Activated T-helper 1 cell treated with anti-CD3 and anti-CD28 coated beads, Interleukin-12 subunit alpha, Interleukin-12 subunit beta, Interleukin-2, Interleukin-4 antibody, amounts not matched to agents 30 ng/mL and 10 ng/mL and 1 ng/mL, durations not matched to agents 14 hours and 24 hours and 36 hours (primary cell): Measurements from ENCODE around the gene TRIP10. TPM values are rescaled to one million over a fixed set of nuclear protein-coding genes. Genes with fewer than 3 reads are reported as not detected.
"Not testable (repeated sequence)": the region's sequence is repeated elsewhere in the genome, so short reads cannot be mapped to it uniquely, and the experiment has no call there.

ENCODE experiments used
- DNase-seq: peaks from one replicate; pipeline ENCODE4 v3.0.0; 2021; ENCODE audit warnings: low spot score
- H3K27ac Mint-ChIP-seq: one replicate; pipeline ENCODE4 v1.8.0; 2021; ENCODE audit warnings: mild to moderate bottlenecking, mixed read lengths
- H3K27me3 Mint-ChIP-seq: one replicate; pipeline ENCODE4 v1.8.0; 2022; ENCODE audit warnings: mild to moderate bottlenecking, moderate library complexity, mixed read lengths; ENCODE audit not compliant: insufficient read depth
- H3K36me3 Mint-ChIP-seq: one replicate; pipeline ENCODE4 v1.8.0; 2021; ENCODE audit warnings: low read depth, mixed read lengths
- H3K4me1 Mint-ChIP-seq: one replicate; pipeline ENCODE4 v1.8.0; 2021; ENCODE audit warnings: low read depth, mixed read lengths
- H3K4me3 Mint-ChIP-seq: one replicate; pipeline ENCODE4 v1.8.0; 2021; ENCODE audit warnings: mild to moderate bottlenecking, moderate library complexity, mixed read lengths
- H3K9me3 Mint-ChIP-seq: one replicate; pipeline ENCODE4 v1.8.0; 2021; ENCODE audit warnings: mixed read lengths
- intact Hi-C: fragments of 100-400 bp; cut with micrococcal nuclease; formaldehyde crosslinking; loops from one replicate; pipeline ENCODE4 v1.15.1; 2024
- total RNA-seq: library from RNA; stranded (reverse); gene quantifications from 2 replicates; pipeline ENCODE4 v1.2.3, GENCODE V29; 2022

The TRIP10 gene
- total RNA-seq, 1 donor from 2014 or later = 62.0 TPM

DNA sequence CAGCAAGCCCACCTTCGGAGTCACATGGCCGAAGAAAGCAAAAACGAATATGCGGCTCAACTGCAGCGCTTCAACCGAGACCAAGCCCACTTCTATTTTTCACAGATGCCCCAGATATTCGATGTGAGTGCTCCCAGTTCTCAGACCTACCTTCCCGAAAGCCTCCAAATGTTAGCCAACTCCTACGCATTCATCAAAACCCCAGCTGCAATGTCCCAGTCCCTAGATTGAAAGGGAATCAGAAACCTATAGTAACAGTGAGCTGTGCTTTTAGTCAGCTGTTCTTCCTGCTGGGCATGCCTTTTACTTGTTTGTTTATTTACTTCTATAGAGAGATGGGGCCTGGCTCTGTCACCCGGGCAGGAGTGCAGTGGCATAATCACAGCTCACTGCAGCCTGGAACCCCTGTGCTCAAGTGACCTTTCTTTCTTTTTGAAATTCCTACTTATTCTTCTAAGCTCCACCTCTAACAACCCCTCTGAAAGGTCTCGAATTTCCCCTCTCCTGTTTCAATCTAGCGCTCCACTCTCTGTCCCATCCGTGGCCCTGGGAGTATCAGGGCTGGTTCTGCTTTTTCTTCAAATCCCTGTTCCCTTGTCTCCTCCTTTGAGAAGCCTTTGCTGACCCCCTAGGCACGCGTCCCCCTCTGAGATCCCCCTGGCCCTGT is 4.4 kb downstream of the TRIP10 start:
- Mint-ChIP-seq H3K9me3 (no peaks in the 10 kb centered on the region), H3K4me3 (no peak overlapping the region), H3K36me3 (peaks cover 39% of the 10 kb centered on the region), H3K4me1 (peaks cover 18% of the 10 kb centered on the region), H3K27ac (peak overlapping the region; percentile 14), H3K27me3 (no peaks in the 10 kb centered on the region)
- no peak for DNase-seq
- intact Hi-C loops = no loop called here

DNA sequence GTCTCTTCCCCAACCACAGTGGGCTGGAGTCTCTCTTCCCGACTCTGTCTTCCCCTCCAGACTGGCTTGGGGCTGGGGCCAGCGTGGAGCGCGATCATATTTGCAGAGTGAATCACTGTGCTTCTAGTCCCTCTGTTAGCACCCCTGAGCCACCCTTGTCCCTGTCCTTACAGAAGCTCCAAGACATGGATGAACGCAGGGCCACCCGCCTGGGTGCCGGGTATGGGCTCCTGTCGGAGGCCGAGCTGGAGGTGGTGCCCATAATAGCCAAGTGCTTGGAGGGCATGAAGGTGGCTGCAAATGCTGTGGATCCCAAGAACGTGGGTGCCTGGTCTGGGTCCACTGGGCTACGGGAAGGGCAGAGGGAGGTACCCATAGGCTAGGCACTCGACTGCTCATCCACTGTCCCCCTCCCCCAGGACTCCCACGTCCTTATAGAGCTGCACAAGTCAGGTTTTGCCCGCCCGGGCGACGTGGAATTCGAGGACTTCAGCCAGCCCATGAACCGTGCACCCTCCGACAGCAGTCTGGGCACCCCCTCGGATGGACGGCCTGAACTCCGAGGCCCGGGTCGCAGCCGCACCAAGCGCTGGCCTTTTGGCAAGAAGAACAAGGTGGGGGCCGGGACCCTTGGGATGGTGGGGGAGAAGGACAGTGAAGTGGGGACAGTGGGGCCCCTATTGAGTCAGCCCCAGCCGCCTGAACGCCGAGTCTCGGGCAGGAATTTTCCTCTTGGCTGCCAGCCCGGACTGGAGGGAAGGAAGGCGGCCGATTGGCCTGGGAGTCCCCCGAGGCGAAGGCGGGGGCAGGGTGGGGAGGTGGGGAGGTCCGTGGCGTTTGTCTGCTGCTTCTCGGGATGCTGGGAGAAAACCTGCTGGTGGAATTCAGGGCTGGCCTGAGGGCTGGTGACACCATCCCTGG is 5.2 kb downstream of the TRIP10 start:
- Mint-ChIP-seq H3K36me3 (peaks cover 44% of the 10 kb centered on the region), H3K27me3 (no peaks in the 10 kb centered on the region), H3K9me3 (no peaks in the 10 kb centered on the region), H3K4me1 (peaks cover 12% of the 10 kb centered on the region), H3K27ac (no peak overlapping the region), H3K4me3 (no peak overlapping the region)
- intact Hi-C loops = no loop called here
- DNase-seq = no peak

DNA sequence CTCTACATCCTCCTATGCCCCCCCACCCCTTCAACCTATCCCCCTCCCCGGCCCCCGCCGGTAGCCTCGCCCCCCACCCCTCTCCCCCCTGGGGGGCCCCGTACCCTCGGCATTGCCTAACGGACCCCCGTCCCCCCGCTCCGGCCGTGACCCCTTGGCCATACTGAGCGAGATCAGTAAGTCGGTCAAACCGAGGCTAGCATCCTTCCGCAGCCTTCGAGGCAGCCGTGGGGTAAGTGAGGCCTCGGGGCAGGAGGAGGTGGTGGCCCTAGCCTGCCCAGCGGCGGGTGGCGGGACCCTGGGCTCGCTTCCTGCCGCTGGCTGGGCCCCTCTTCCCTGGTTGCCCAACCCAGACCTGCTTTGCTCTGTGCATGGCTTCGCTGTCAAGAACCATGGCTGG is 6.5 kb downstream of the TRIP10 start:
- Mint-ChIP-seq H3K27ac (no peak overlapping the region), H3K27me3 (no peaks in the 10 kb centered on the region), H3K4me1 (peaks cover 9% of the 10 kb centered on the region), H3K4me3 (no peak overlapping the region), H3K36me3 (peaks cover 47% of the 10 kb centered on the region), H3K9me3 (no peaks in the 10 kb centered on the region)
- DNase-seq = no peak
- intact Hi-C loops = no loop called here

DNA sequence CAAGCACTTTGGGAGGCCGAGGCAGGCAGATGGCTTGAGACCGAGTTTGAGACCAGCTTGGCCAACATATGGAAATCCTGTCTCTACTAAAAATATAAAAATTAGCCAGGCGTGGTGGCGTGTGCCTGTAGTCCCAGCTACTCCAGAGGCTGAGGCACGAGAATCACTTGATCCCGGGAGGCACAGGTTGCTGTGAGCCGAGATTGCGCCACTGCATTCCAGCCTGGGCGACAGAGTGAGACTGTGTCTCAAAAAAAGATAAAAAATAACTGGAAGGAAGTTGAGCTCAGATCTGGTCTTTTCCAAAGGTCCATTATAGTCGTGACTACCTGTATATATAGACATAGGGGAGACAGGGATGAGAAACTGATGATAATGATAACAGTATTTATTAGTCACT is 9.1 kb downstream of the TRIP10 start:
- H3K27ac Mint-ChIP-seq, intact Hi-C loops, H3K27me3 Mint-ChIP-seq, H3K9me3 Mint-ChIP-seq, H3K4me3 Mint-ChIP-seq, H3K4me1 Mint-ChIP-seq, DNase-seq: not testable (repeated sequence)
- H3K36me3 Mint-ChIP-seq = peaks cover 46% of the 10 kb centered on the region

DNA sequence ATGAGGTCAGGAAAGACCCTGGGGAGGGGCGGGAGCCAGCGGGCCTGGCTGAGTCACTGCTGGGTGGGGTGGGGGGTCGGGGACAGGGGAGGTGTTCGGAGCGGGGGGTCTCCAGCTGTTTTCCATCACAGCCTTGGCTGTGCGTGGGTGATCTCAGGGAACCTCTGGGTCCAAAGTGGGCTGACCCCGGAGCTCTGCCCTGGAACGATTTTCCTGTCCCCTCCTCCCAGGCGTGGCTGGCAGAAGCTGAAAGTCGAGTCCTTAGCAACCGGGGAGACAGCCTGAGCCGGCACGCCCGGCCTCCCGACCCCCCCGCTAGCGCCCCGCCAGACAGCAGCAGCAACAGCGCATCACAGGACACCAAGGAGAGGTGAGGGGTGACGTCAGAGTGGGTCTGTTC is 10.6 kb downstream of the TRIP10 start:
- H3K36me3 Mint-ChIP-seq = peaks cover 38% of the 10 kb centered on the region
- no peaks in the 10 kb centered on the region for H3K27me3 Mint-ChIP-seq
- no peak for DNase-seq
- no peaks in the 10 kb centered on the region for H3K9me3 Mint-ChIP-seq
- intact Hi-C loops = no loop called here
- H3K27ac Mint-ChIP-seq = peak overlapping the region; percentile 84
- no peak overlapping the region for H3K4me3 Mint-ChIP-seq
- H3K4me1 Mint-ChIP-seq = peaks cover 11% of the 10 kb centered on the region

DNA sequence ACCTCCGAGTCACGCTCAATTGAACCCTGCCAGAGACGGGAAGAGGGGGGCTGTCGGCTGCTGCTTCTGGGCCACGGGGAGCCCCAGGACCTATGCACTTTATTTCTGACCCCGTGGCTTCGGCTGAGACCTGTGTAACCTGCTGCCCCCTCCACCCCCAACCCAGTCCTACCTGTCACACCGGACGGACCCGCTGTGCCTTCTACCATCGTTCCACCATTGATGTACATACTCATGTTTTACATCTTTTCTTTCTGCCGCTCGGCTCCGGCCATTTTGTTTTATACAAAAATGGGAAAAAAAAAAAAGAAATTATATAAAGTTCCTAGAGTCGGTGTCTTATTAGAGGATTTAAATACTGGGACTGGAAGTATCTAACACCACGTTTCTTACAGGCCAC is 11.7 kb downstream of the TRIP10 start:
- no peaks in the 10 kb centered on the region for H3K9me3 Mint-ChIP-seq
- intact Hi-C loops = no loop called here

DNA sequence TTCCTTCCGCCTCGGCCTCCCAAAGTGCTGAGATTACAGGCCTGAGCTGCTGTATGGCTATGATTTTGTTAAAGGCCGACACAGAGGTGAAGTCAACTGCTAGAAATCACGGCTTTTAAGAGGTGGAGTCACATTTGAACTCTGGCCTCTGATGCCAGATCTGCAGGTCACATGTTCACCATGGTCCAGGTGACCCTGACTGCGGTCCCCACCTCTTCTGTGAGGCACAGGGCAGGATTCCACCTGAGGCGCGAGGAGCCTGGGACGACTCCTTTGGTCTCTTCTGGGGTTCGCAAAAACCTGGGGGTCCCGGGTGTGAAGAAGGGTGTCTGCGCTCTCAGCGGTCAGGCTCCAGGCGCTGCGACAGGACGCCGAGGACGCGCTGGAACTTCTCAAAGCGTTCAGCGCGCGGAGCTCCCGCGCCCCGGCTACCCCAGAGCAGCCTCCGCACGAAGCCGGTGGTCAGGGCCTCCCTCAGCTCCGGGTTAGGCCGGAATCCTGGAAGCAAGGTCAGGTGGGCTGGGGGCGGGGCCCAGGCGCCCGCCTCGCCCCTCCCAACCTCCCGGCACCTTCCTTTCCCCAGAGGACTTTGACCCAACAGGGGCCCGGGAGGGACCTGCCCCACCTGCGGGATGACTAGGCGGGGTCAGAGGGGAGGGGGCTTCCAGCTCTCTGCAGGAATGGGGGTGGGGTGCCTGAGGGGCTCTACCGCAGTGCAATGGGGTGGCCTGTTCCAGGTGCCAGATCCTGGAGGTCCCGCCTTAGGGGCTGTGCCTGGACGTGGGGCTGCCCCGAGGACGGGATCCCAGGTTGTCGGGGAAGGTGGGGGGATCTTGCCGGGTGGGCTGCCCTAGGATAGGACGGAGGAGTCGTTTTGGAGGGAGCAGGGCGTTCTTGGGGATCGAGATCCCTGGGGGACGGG is 13.0 kb downstream of the TRIP10 start:
- intact Hi-C loops = loop anchor here (1.0 kb wide), 7 partner anchors 15 to 236 kb away; partner anchors contain the start of genes GPR108, SH2D3A and VAV1
- Mint-ChIP-seq H3K27me3 (no peaks in the 10 kb centered on the region), H3K4me3 (no peak overlapping the region), H3K4me1 (peaks cover 13% of the 10 kb centered on the region), H3K36me3 (peaks cover 24% of the 10 kb centered on the region), H3K9me3 (no peaks in the 10 kb centered on the region), H3K27ac (peak overlapping the region; percentile 88)
- DNase-seq = no peak

More for the DNA sequence above, 11.7 kb downstream of the TRIP10 start:
- DNase-seq = no peak
- no peaks in the 10 kb centered on the region for H3K27me3 Mint-ChIP-seq
- H3K36me3 Mint-ChIP-seq = peaks cover 33% of the 10 kb centered on the region
- H3K4me1 Mint-ChIP-seq = peaks cover 11% of the 10 kb centered on the region
- H3K4me3 Mint-ChIP-seq = no peak overlapping the region
- no peak overlapping the region for H3K27ac Mint-ChIP-seq

DNA sequence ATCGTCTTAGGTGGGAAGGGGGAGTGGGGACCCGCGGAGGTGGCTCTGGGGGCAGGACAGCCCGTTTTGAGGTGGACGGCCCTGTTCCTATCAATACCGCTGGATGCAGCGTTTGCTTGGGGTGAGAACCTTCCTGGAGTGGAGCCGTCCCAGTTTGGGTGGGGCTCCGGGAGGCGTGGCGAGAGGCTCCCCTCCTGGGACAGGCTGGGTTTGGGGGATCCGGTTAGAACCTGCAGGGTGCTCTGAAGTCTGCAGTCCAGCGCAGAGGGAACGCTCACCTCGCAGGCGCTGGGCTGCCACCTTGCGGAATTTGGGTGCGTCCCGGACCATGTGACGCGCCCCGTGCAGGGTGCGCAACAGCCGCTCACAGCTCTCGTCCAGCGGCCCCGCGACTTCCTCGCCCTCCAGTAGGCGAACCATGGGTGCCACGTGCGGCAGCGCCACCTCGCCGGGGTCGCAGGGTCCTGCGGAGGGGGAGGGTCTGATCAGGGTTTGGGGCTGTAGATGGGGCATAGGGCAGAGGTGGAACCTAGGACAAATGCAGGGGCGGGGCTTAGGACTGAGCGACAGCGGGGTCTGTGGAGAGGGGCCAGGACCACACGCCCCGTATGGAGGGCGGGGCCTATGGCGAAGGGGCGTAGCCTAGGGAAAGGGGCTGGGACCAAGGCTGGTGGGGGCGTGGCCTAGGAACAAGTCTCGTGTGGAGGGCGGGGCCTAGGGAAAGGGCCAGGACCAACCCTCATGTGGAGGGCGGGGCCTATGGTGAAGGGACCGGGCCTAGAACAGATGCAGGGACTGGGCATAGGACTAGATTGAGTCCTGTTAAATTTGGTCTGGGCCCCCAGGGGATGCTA is 13.9 kb downstream of the TRIP10 start:
- no peaks in the 10 kb centered on the region for H3K27me3 Mint-ChIP-seq
- peaks cover 25% of the 10 kb centered on the region for H3K36me3 Mint-ChIP-seq
- H3K27ac Mint-ChIP-seq = peak overlapping the region; percentile 88
- intact Hi-C loops = loop anchor here (1.0 kb wide), 7 partner anchors 14 to 237 kb away; partner anchors contain the start of genes GPR108, SH2D3A and VAV1
- no peaks in the 10 kb centered on the region for H3K9me3 Mint-ChIP-seq
- peaks cover 19% of the 10 kb centered on the region for H3K4me1 Mint-ChIP-seq
- H3K4me3 Mint-ChIP-seq = peak overlapping the region; percentile 75
- DNase-seq = peak; percentile 76

DNA sequence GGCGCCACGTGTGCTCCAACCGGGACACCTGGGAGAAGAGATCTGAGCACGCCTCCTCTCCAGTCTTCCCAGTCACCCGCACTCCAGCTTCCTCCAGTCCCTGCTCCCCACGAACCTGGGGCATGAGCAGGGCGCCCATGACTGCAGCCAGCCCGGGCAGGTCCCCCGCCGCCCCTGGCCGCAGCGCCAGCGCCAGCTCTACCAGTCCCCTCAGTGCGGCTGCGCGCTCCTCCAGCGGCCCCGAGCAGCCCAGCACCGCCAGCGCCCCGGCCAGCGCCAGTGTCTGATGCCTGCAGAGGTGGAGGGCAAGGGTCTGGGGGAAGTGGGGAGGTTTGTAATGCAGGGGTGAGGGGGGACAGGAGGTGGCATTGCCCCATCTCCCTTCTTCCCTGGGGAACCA is 14.7 kb downstream of the TRIP10 start:
- peaks cover 19% of the 10 kb centered on the region for H3K4me1 Mint-ChIP-seq
- intact Hi-C loops = no loop called here
- H3K27ac Mint-ChIP-seq = no peak overlapping the region
- peaks cover 25% of the 10 kb centered on the region for H3K36me3 Mint-ChIP-seq
- DNase-seq = no peak
- no peak overlapping the region for H3K4me3 Mint-ChIP-seq
- no peaks in the 10 kb centered on the region for H3K9me3 Mint-ChIP-seq
- no peaks in the 10 kb centered on the region for H3K27me3 Mint-ChIP-seq

DNA sequence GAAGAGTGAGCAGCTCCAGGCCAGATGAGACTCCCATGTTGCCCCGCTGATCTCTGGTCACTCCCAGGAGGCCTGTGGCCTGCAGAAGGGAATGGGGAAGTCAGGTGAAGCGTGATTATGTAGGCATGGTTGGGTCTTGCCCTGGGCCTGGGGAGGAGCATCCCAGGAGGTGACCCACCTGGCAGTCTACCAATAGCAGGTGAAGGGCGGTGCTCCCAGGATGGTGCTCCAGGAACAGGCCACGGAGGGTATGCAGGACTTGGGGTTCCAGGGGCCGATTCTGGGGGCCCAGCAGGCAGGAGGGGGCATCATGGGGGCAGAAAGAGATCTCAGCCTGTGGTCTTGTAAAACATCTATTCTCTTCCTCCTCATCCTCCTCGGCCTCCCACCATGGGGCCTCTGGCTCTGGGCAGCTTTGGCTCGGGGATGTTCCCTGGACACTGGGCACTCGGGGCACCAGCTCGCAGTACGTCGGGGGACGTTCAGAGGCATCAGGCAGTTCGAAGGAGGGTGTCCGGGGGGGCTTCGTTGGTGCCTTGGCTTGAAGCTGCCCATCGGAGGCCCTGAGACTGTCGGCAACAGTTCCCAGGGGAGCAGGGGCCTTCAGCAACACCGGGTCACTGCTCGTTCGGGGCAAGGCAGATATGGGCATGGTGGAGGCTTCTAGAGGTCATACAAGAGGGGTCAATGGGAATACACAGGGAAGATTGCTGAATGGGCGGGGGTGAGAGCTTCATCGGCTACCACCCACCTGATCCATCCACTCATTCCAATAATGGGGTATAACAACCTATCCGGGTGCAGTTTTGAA is 15.4 kb downstream of the TRIP10 start:
- Mint-ChIP-seq H3K4me1 (peaks cover 19% of the 10 kb centered on the region), H3K4me3 (no peak overlapping the region), H3K36me3 (peaks cover 24% of the 10 kb centered on the region), H3K27ac (no peak overlapping the region), H3K9me3 (no peaks in the 10 kb centered on the region), H3K27me3 (no peaks in the 10 kb centered on the region)
- intact Hi-C loops = no loop called here
- DNase-seq = no peak

DNA sequence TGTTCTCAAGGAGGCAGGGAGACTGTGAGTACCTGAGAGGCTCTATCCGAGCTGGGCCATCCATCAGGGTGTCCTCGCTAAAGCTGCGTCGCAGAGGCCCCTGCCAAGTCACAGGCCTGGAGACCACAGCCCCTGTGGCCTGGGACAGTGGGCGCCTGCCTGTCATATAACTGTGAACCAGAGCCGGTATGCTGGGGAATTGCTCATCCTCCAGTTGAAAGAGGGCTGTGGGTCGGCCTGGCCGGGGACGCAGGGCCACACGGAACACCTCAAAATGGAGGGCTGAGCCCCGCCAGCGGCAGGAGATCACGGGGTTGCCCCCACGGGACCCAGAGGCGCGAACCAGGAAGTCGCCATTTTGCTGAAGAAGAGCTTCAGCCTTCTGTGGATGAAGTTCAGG is 21.1 kb downstream of the TRIP10 start:
- intact Hi-C loops = no loop called here
- H3K36me3 Mint-ChIP-seq = peaks cover 18% of the 10 kb centered on the region
- H3K4me1 Mint-ChIP-seq = peaks cover 11% of the 10 kb centered on the region
- no peaks in the 10 kb centered on the region for H3K27me3 Mint-ChIP-seq
- no peaks in the 10 kb centered on the region for H3K9me3 Mint-ChIP-seq
- no peak overlapping the region for H3K4me3 Mint-ChIP-seq
- DNase-seq = no peak
- H3K27ac Mint-ChIP-seq = no peak overlapping the region
